NCI-H460 (cell line): Measurements from ENCODE around the gene PIGA. TPM values are rescaled to one million over a fixed set of nuclear protein-coding genes. Genes with fewer than 3 reads are reported as not detected.
A peak's percentile ranks its signal among the peaks of the same experiment; 100 is the strongest.
"Not testable (repeated sequence)": the region's sequence is repeated elsewhere in the genome, so short reads cannot be mapped to it uniquely, and the experiment has no call there.

Experiments
- DNase-seq: peaks from one replicate; pipeline ENCODE4 v3.0.0-alpha.2; 2016; ENCODE audit warnings: low read depth; ENCODE audit errors: extremely low read depth
- total RNA-seq: library from RNA; depleted of rRNA; stranded (reverse); fragments of >200 nt; shearing (Covaris generic); gene quantifications from 2 replicates; pipeline ENCODE4 v1.2.3, GENCODE V29; 2014

Gene PIGA
- total RNA-seq, 1 experiment from 2014 or later = 23.9 TPM

- DNase-seq = no peak
These were observed 13.3 kb downstream of the PIGA start for GRCh38 chrX:15322072-15322471.

GRCh38 chrX:15321447-15321846 is 13.9 kb downstream of the PIGA start:
- no peak for DNase-seq

DNA sequence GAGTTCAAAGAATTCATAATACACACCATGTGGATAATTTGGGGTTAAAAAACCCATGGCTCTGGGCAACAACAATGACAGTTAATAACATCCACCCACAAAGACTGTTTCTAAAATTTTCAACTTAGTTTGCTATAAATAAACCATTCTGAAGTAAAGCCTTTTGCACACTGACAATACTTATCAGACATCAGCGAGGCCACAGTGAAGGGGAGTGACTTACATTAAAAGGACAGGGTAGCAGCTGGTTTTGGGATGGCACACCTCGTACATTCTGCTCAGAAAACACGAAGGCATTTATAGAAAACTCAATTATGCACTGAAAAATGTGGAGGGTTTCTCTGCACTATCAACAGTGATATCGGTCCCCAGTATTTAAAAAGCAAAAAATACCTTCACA is 15.0 kb downstream of the PIGA start:
- DNase-seq = no peak

DNA sequence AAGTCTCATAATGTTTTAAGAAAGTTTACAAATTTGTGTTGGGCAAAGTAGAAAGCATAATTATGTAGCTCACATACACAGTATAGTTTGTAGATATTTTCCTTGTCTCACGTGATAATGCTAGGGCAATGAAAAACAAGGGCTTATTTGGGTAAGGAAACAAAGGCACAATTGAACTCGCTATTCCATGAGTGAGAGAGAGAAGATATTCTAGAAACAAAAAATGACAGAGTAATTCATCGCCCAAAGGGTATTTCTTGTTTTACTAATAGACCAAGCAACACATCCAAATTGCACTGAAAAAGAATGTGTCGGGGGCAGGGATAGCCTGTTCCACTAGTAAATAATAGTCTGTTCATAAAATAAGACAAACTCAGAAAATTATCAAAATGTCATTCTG is 16.2 kb downstream of the PIGA start:
- no peak for DNase-seq

- DNase-seq = no peak
These were observed 19.8 kb downstream of the PIGA start, which contains the start of gene ASB11 for GRCh38 chrX:15315509-15315908. Gene ASB11 (minus strand): TSS chrX:15315640. CDS start chrX:15315605, 35 bp downstream.

GRCh38 chrX:15314472-15314871 is 20.9 kb downstream of the PIGA start:
- DNase-seq = no peak

DNA sequence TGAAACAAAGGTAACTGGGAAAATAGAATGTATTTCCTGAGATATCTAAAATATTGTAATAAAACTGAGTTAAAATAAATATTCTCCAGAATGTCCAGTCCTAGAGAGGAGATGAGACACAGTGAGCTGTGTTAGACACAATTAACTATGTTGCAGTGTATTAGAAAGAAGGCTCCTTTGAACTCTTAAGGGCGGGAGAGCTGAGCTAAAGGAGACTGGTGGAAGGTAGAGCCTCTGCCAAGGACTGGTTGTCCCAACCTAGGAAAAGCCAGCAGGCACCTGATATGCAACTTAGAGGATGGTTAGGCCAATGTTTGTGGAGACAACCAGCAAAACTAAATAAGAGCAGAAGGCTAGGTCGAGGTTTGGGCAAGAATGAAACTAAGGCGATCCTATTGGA is 24.2 kb downstream of the PIGA start:
- DNase-seq = no peak

GRCh38 chrX:15310117-15310516 is 25.2 kb downstream of the PIGA start:
- DNase-seq = no peak

DNA sequence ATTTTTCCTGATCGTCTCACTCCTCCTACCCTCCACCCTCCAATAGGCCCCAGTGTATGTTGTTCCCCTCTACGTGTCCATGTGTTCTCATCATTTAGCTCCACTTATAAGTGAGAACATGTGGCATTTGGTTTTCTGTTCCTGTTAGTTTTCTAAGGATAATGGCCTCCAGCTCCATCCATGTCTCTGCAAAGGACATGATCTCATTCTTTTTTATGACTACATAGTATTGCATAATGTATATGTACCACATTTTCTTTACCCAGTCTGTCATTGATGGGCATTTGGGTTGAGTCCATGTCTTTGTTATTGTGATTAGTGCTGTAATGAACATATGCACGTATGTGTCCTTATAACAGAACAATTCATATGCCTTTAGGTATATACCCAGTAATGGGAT is 29.4 kb downstream of the PIGA start:
- not testable (repeated sequence) for DNase-seq

DNA sequence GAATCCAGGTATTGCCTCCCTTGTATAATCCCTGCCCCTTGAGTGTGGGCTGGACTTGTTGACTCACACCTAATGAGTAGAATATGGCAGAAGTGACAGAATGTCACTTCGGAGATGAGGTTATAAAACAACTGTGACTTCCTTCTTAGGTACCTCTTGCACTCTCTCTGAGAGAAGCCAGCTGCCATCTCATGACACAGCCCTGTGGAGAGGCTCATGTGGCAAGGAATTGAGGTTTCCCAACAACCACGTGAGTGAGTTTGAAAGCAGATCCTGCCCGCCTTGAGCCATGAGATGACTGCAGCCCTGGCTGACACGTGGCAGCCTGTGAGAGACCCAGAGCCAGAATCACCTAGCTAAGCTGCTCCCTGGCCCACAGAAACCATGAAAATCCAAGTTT is 33.4 kb downstream of the PIGA start:
- DNase-seq = no peak

- DNase-seq = peak; percentile 8
These were observed 35.1 kb downstream of the PIGA start for GRCh38 chrX:15299941-15300851.

GRCh38 chrX:15298780-15299179 is 36.5 kb downstream of the PIGA start:
- no peak for DNase-seq

DNA sequence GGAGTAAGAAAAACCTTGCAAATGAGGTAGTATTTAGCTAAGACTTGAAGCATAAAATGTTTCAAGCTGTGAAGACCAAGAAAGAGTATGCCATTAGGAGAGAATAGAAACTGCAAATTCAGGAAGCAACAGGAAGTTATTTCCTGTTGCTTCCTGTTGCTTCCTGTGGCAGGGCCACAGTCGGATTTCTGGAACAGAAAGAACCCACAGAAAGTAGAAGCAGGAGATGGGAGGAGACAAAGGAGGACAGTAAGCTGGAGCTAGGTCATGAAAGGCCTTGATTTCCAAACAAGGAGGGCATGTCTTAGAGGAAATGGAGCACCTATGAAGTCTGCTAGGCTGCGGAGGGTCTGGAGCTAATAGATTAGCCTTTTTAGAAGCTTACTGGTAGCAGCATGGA is 37.1 kb downstream of the PIGA start:
- DNase-seq = no peak

GRCh38 chrX:15293451-15293850 is 41.9 kb downstream of the PIGA start:
- no peak for DNase-seq

- DNase-seq = no peak
These were observed 42.5 kb downstream of the PIGA start for GRCh38 chrX:15292861-15293260.

GRCh38 chrX:15277604-15278003 is 57.7 kb downstream of the PIGA start:
- DNase-seq = no peak

- no peak for DNase-seq
These were observed 60.4 kb downstream of the PIGA start for GRCh38 chrX:15274946-15275345.

DNA sequence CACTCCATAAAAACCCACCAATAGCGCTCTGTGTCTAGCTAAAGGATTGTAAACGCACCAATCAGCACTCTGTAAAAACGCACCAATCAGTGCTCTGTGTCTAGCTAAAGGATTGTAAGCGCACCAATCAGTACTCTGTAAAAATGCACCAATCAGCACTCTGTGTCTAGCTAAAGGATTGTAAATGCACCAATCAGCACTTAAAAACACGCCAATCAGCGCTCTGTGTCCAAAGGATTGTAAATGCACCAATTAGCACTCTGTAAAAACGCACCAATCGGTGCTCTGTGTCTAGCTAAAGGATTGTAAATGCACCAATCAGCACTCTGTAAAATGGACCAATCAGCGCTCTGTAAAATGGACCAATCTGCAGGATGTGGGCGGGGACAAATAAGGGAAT is 62.0 kb downstream of the PIGA start:
- not testable (repeated sequence) for DNase-seq

DNA sequence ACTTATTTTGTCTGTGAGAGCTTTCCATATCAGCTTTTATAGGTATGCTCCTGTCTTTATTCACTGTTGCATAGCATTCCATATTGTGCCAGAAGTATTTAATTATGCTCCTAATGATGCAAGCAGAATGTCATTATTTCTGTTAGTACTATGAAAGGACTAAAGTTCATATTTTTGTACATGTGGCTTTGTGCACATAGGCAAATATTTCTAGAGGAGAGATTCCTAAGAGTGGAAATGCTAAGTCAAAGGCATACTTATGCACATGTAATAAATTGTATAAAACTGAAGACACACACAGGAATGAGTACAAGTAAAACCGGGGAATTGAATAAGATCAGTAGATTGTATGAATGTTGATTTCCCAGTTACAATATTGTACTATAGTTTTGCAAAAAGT is 63.6 kb downstream of the PIGA start:
- DNase-seq = no peak

DNA sequence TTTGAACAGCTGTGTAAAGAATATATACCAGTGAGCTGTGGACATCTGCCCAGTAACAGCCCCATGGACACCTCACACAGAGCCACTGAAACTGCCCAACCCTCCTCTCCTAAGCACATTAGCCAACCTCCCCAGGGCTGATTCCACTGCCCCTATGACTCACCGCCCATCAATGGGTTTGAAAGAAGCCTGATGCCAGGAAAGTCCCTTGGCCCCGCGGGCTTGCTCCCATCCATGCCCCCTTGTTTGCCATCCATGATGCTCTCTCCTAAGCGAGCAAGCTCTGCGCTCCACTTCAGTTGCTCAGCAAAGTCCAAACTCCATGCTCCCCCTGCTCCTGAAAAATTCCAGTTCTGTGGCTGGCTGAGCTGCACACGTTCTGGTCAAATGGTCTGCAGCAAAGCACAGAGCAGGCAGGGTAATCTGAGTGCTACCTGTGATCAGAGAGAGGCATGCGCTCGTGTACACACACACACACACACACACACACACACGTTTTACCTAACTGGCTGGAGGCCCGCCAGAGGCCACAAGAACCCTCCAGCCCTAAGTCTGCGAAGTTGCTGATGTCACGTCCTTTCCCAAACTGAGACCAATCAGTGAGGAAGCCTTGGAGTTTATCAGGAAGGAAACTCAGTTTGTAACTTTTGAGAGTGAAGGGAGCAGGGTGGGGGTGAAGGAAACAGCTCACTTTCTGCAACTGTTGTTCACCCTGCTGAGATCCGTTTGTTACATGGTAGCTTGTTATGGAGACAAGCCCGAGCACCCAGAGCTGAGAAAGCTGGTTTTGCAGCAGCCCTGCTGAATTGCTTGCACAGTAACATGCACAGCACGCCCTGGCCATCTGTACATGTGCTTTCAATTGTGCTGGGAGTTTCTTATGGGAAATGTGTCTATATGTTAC is 65.5 kb downstream of the PIGA start, which contains the start of gene ASB9:
TSS of gene ASB9 (minus strand) at position 466 of the 904 bp plus-strand sequence. CDS start at position 257, 209 bp downstream.
- peak; percentile 75 for DNase-seq
